Measurements from ENCODE around the gene KDM1A.

DNA sequence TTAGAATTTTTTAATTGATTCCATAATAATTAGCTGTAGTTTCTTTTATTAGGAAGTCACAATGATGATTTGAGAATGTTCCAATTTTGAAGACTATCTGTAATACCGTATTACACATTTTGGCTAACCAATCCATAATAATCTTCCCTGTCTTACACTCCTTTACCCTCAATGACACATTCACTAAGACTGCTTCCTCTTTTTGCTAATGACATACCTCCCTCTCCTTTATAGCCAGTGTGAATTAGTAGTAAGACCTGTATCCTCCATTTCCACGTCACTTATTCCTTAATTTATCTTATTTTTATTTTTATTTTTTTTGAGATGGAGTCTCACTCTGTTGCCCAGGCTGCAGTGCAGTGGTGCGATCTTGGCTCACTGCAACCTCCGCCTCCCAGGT lies 10.1 kb downstream of the KDM1A start:
- TF ChIP-seq, protein P1, sequence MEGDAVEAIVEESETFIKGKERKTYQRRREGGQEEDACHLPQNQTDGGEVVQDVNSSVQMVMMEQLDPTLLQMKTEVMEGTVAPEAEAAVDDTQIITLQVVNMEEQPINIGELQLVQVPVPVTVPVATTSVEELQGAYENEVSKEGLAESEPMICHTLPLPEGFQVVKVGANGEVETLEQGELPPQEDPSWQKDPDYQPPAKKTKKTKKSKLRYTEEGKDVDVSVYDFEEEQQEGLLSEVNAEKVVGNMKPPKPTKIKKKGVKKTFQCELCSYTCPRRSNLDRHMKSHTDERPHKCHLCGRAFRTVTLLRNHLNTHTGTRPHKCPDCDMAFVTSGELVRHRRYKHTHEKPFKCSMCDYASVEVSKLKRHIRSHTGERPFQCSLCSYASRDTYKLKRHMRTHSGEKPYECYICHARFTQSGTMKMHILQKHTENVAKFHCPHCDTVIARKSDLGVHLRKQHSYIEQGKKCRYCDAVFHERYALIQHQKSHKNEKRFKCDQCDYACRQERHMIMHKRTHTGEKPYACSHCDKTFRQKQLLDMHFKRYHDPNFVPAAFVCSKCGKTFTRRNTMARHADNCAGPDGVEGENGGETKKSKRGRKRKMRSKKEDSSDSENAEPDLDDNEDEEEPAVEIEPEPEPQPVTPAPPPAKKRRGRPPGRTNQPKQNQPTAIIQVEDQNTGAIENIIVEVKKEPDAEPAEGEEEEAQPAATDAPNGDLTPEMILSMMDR (IDR thresholded peaks at IDR 0.05), result no peak
- TF ChIP-seq EZH2 (IDR thresholded peaks at IDR 0.05) (no peak), EZH2phosphoT487 (IDR thresholded peaks at IDR 0.05) (no peak)

All from neural progenitor cell (in vitro differentiated cells).